Fibroblast of mammary gland (primary cell): ENCODE results near the gene TENM4.

ENCODE experiments used
- DNase-seq: peaks from one replicate; pipeline ENCODE4 v3.0.0-alpha.2; 2010; ENCODE audit warnings: low read depth
- H3K4me3 ChIP-seq: 2 replicates; pipeline ENCODE4 v1.5.1; 2011; ENCODE audit warnings: low read depth, mild to moderate bottlenecking, low read length, moderate library complexity; ENCODE audit not compliant: control insufficient read depth
- CTCF ChIP-seq: conservative IDR thresholded peaks from 2 replicates; pipeline ENCODE4 v1.5.1; 2011; ENCODE audit warnings: low read depth, low read length, inconsistent platforms; ENCODE audit not compliant: control insufficient read depth, insufficient read depth

TENM4 gene

GRCh38 chr11:78929906-78930220 is 511.0 kb downstream of the TENM4 start:
- no peak for TF ChIP-seq CTCF
- no peak overlapping the region for H3K4me3 ChIP-seq
- DNase-seq: no peak

- no peak for TF ChIP-seq CTCF
- no peak for DNase-seq
- no peak overlapping the region for H3K4me3 ChIP-seq
Measured at GRCh38 chr11:78929207-78929905, 511.5 kb downstream of the TENM4 start.

GRCh38 chr11:78927511-78927910 is 513.3 kb downstream of the TENM4 start:
- DNase-seq: no peak
- no peak for TF ChIP-seq CTCF
- no peak overlapping the region for H3K4me3 ChIP-seq

- no peak overlapping the region for H3K4me3 ChIP-seq
- no peak for DNase-seq
- no peak for TF ChIP-seq CTCF
Measured at GRCh38 chr11:78926633-78927338, 514.0 kb downstream of the TENM4 start.

GRCh38 chr11:78925387-78925786 is 515.4 kb downstream of the TENM4 start:
- no peak overlapping the region for H3K4me3 ChIP-seq
- TF ChIP-seq CTCF: no peak
- no peak for DNase-seq

GRCh38 chr11:78922859-78923625 is 517.8 kb downstream of the TENM4 start:
- no peak overlapping the region for H3K4me3 ChIP-seq
- no peak for TF ChIP-seq CTCF
- DNase-seq: no peak
